ENCODE data around the gene ADAMTS12. TPM values are rescaled to one million over a fixed set of nuclear protein-coding genes. Genes with fewer than 3 reads are reported as not detected.
A peak's percentile ranks its signal among the peaks of the same experiment; 100 is the strongest.

The ADAMTS12 gene
- total and polyA plus RNA-seq, 10 of the 15 experiments (the other 5 are each of a cell fraction or from before 2014, with no cell fraction given): 0.11 to 35.8 (median 20.7) TPM

DNA sequence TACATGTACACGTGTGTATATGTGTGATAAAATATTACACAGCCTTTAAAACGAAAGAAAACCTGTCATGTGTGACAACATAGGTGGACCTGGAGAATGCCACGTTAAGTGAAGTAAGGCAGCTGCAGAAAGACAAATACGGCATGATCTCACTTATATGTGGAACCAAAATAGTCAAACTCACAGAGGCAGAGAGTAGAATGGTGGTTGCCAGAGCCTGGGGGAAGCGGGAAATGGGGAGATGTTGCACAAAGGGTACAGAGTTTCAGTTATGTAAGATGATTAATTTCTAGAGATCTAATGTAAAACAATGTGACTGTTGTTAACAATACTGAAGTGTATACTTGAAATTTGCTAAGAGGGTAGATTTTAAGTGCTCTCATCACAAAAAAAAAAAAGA is 34.8 kb downstream of the ADAMTS12 start:
- RAD21 ChIA-PET (ENCODE audit: unreplicated experiment): interaction anchor here (1.0 to 3.3 kb wide), 2 partner anchors 76 to 78 kb away, joined by 5 to 13 read pairs; no protein-coding TSS in a partner anchor
- Histone ChIP-seq H2AFZ (ENCODE audit: control insufficient read depth, low read depth, low read length) (no peak overlapping the region), H3K9ac (ENCODE audit: control insufficient read depth, insufficient read depth, low read length) (no peak overlapping the region), H3K9me3 (replicated peaks; ENCODE audit: control insufficient read depth, insufficient read depth, low read length) (no peaks in the 10 kb centered on the region; the same call in 1 of the 3 replicates), H3K27me3 (replicated peaks in 1 of 2; ENCODE audit: control insufficient read depth in 2 of 2, insufficient read depth in 2 of 2, low read length in 1 of 2) (no peaks in the 10 kb centered on the region), H3K4me2 (ENCODE audit: control insufficient read depth, insufficient read depth) (peak overlapping the region; percentile 66), H3K4me1 (ENCODE audit: control insufficient read depth, insufficient read depth, low read length) (peaks cover 67% of the 10 kb centered on the region), H3K4me3 (0 out of 2 replicates have a peak overlapping the region, but pooled peaks have one; percentile 12), H3K79me2 (ENCODE audit: control insufficient read depth, insufficient read depth, low read length) (peaks cover 7% of the 10 kb centered on the region), H3K36me3 (ENCODE audit: control insufficient read depth in 2 of 2, insufficient read depth in 2 of 2, low read length in 1 of 2) (no peaks in the 10 kb centered on the region), H4K20me1 (ENCODE audit: control insufficient read depth, insufficient read depth) (no peaks in the 10 kb centered on the region), H3K27ac (ENCODE audit: control insufficient read depth, insufficient read depth) (peak overlapping the region; percentile 71)
- POLR2A ChIA-PET: interaction anchor here (0.6 kb wide), 2 partner anchors 181 to 1274 kb away, joined by 3 read pairs; no protein-coding TSS in a partner anchor
- 23% methylated on average over 5 of the region's 5 CpGs for WGBS (ENCODE audit: insufficient coverage, insufficient replicate concordance, low lambda C conversion rate, missing lambda C conversion rate)
- in situ Hi-C loops (cut with MboI): no loop called here
- CTCF ChIA-PET: interaction anchor here (0.7 to 2.9 kb wide), 6 partner anchors 11 to 181 kb away, joined by 3 to 15 read pairs (median 3); partner anchors contain the start of gene RXFP3
- peak; percentile 93 for ATAC-seq
- intact Hi-C loops (cut with micrococcal nuclease; ENCODE audit: unreplicated experiment): no loop called here
- peak; percentile 91 for FAIRE-seq
- BruUV-seq (replicated peaks): no TSS peak
- SMC1A ChIA-PET (ENCODE audit: uncharacterized antibody, unreplicated experiment): interaction anchor here (0.8 to 7.2 kb wide), 5 partner anchors 8 to 181 kb away, joined by 3 to 70 read pairs (median 4); partner anchors contain the start of gene RXFP3
- DNase-seq (ENCODE audit: low read depth, low spot score): peak; percentile 79
- no peak for TF ChIP-seq EGR1 (IDR thresholded peaks at IDR 0.05; ENCODE audit: borderline replicate concordance in 1 of 2, low read depth in 2 of 2, low read length in 2 of 2)
- no peak for TF ChIP-seq YY1 (IDR thresholded peaks at IDR 0.05; ENCODE audit: low read depth, low read length)
- TF ChIP-seq, protein P1, sequence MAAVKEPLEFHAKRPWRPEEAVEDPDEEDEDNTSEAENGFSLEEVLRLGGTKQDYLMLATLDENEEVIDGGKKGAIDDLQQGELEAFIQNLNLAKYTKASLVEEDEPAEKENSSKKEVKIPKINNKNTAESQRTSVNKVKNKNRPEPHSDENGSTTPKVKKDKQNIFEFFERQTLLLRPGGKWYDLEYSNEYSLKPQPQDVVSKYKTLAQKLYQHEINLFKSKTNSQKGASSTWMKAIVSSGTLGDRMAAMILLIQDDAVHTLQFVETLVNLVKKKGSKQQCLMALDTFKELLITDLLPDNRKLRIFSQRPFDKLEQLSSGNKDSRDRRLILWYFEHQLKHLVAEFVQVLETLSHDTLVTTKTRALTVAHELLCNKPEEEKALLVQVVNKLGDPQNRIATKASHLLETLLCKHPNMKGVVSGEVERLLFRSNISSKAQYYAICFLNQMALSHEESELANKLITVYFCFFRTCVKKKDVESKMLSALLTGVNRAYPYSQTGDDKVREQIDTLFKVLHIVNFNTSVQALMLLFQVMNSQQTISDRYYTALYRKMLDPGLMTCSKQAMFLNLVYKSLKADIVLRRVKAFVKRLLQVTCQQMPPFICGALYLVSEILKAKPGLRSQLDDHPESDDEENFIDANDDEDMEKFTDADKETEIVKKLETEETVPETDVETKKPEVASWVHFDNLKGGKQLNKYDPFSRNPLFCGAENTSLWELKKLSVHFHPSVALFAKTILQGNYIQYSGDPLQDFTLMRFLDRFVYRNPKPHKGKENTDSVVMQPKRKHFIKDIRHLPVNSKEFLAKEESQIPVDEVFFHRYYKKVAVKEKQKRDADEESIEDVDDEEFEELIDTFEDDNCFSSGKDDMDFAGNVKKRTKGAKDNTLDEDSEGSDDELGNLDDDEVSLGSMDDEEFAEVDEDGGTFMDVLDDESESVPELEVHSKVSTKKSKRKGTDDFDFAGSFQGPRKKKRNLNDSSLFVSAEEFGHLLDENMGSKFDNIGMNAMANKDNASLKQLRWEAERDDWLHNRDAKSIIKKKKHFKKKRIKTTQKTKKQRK (IDR thresholded peaks at IDR 0.05; ENCODE audit: low read depth, low read length): no peak
- no peak for TF ChIP-seq NKRF (conservative IDR thresholded peaks at IDR 0.05)
- TF ChIP-seq, protein P2, sequence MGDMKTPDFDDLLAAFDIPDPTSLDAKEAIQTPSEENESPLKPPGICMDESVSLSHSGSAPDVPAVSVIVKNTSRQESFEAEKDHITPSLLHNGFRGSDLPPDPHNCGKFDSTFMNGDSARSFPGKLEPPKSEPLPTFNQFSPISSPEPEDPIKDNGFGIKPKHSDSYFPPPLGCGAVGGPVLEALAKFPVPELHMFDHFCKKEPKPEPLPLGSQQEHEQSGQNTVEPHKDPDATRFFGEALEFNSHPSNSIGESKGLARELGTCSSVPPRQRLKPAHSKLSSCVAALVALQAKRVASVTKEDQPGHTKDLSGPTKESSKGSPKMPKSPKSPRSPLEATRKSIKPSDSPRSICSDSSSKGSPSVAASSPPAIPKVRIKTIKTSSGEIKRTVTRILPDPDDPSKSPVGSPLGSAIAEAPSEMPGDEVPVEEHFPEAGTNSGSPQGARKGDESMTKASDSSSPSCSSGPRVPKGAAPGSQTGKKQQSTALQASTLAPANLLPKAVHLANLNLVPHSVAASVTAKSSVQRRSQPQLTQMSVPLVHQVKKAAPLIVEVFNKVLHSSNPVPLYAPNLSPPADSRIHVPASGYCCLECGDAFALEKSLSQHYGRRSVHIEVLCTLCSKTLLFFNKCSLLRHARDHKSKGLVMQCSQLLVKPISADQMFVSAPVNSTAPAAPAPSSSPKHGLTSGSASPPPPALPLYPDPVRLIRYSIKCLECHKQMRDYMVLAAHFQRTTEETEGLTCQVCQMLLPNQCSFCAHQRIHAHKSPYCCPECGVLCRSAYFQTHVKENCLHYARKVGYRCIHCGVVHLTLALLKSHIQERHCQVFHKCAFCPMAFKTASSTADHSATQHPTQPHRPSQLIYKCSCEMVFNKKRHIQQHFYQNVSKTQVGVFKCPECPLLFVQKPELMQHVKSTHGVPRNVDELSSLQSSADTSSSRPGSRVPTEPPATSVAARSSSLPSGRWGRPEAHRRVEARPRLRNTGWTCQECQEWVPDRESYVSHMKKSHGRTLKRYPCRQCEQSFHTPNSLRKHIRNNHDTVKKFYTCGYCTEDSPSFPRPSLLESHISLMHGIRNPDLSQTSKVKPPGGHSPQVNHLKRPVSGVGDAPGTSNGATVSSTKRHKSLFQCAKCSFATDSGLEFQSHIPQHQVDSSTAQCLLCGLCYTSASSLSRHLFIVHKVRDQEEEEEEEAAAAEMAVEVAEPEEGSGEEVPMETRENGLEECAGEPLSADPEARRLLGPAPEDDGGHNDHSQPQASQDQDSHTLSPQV (IDR thresholded peaks at IDR 0.05): no peak
- TF ChIP-seq SIX5 (IDR thresholded peaks at IDR 0.05; ENCODE audit: low read depth, low read length, severe bottlenecking): no peak
- TF ChIP-seq HDAC6 (IDR thresholded peaks at IDR 0.05; ENCODE audit: unreplicated experiment): no peak
- no peak for TF ChIP-seq GATAD2B (conservative IDR thresholded peaks at IDR 0.05; ENCODE audit: low read depth)
- no peak for TF ChIP-seq ZBED1 (IDR thresholded peaks at IDR 0.05; ENCODE audit: borderline replicate concordance)
- TF ChIP-seq BCLAF1 (IDR thresholded peaks at IDR 0.05): no peak
- TF ChIP-seq MTA2 (IDR thresholded peaks at IDR 0.05; ENCODE audit: low read depth): peak; percentile 69
